Endothelial cell of umbilical vein (primary cell): ENCODE results near the gene FYB2. TPM values are rescaled to one million over a fixed set of nuclear protein-coding genes. Genes with fewer than 3 reads are reported as not detected.

Source experiments
- BruUV-seq: library from RNA; stranded (reverse); fragments of 400-500 nt; replicated peaks from 2 replicates; lab custom pipeline; 2021; lab: Mats Ljungman, UMichigan
- CTCF ChIA-PET: fragments of 300-600, 350-600 bp; sonication (Branson Sonifier 250); formaldehyde crosslinking; loops from one replicate; lab custom pipeline; 2021; ENCODE audit warnings: antibody characterized with exemption, inconsistent platforms; lab: Charles Lee
- POLR2A ChIA-PET: fragments of 300-600, 350-600 bp; sonication (Branson Sonifier 250); formaldehyde crosslinking; loops from one replicate; lab custom pipeline; 2021; ENCODE audit warnings: antibody characterized with exemption, inconsistent platforms; lab: Charles Lee
- DNase-seq: peaks from one replicate; pipeline ENCODE4 v3.0.0-alpha.2; 2011; ENCODE audit warnings: low read depth, low spot score
- FAIRE-seq: peaks from 2 replicates; lab custom pipeline; 2011; peaks lifted over from hg19 to GRCh38; lab: Jason Lieb, UNC
- H2AFZ ChIP-seq: 2 replicates; pipeline ENCODE4 v1.6.0; 2012; ENCODE audit warnings: low read depth, low read length, control low read depth, inconsistent platforms
- H3K27ac ChIP-seq: 2 replicates; pipeline ENCODE4 v1.5.1; 2011; ENCODE audit warnings: low read depth, mild to moderate bottlenecking, control low read depth, low read length, moderate library complexity; ENCODE audit not compliant: insufficient read depth
- H3K27me3 ChIP-seq, 2 experiments: 2 replicates each; pipeline versions ENCODE4 v1.6.0 to v1.6.1; 2011; ENCODE audit warnings: low read length in 2 of 2, mixed read lengths in 1 of 2; ENCODE audit not compliant: control insufficient read depth in 2 of 2, insufficient read depth in 2 of 2
- H3K36me3 ChIP-seq, 2 experiments: 2 replicates in 1 of 2; 3 replicates in 1 of 2; pipeline ENCODE4 v1.5.1; 2011; ENCODE audit warnings: low read length in 2 of 2, mild to moderate bottlenecking in 1 of 2, moderate library complexity in 1 of 2; ENCODE audit not compliant: control insufficient read depth in 2 of 2, insufficient read depth in 2 of 2; ENCODE audit errors: extremely low read depth in 1 of 2
- H3K4me1 ChIP-seq: 3 replicates; pipeline ENCODE4 v1.5.1; 2011; ENCODE audit warnings: mild to moderate bottlenecking, low read length; ENCODE audit not compliant: control insufficient read depth, insufficient read depth; ENCODE audit errors: extremely low read depth
- H3K4me2 ChIP-seq: 2 replicates; pipeline ENCODE4 v1.6.1; 2011; ENCODE audit warnings: low read length, control low read depth, mixed read lengths; ENCODE audit not compliant: insufficient read depth
- H3K4me3 ChIP-seq, 3 experiments: fragments of 200-600 bp in 1 of 3; sonication (generic), shearing (Covaris generic) in 1 of 3; replicated peaks in 1 of 3; 2 replicates each; pipeline ENCODE4 v1.5.1; 2011 to 2016; ENCODE audit warnings: control low read depth in 3 of 3, low read length in 3 of 3, mild to moderate bottlenecking in 2 of 3, inconsistent platforms in 1 of 3, low read depth in 1 of 3, moderate library complexity in 1 of 3; ENCODE audit not compliant: insufficient read depth in 1 of 3
- H3K79me2 ChIP-seq: 2 replicates; pipeline ENCODE4 v1.6.0; 2012; ENCODE audit warnings: low read length, inconsistent platforms; ENCODE audit not compliant: control insufficient read depth, insufficient read depth
- H3K9ac ChIP-seq: replicated peaks from 2 replicates; pipeline ENCODE3; 2011; ENCODE audit warnings: low read length, control low read depth; ENCODE audit not compliant: insufficient read depth; ENCODE audit errors: extremely low read depth
- H3K9me1 ChIP-seq: replicated peaks from 3 replicates; pipeline ENCODE4 v1.6.0; 2011; ENCODE audit warnings: mild to moderate bottlenecking, low read length; ENCODE audit not compliant: control insufficient read depth, insufficient read depth; ENCODE audit errors: extremely low read depth
- H3K9me3 ChIP-seq: replicated peaks from 2 replicates; pipeline ENCODE4 v1.5.1; 2012; ENCODE audit warnings: low read length, inconsistent platforms; ENCODE audit not compliant: control insufficient read depth, insufficient read depth
- H4K20me1 ChIP-seq: replicated peaks from 2 replicates; pipeline ENCODE3; 2011; ENCODE audit warnings: mild to moderate bottlenecking, low read length; ENCODE audit not compliant: control insufficient read depth, insufficient read depth; ENCODE audit errors: extremely low read depth
- CTCF ChIP-seq, 2 donors: IDR thresholded peaks; 1 replicate in 1 of 2; 2 replicates in 1 of 2; pipeline ENCODE4 v1.5.1; 2011; ENCODE audit warnings: low read length in 2 of 2, mild to moderate bottlenecking in 2 of 2, moderate library complexity in 2 of 2, control low read depth in 1 of 2, inconsistent platforms in 1 of 2, low read depth in 1 of 2; ENCODE audit not compliant: insufficient read depth in 1 of 2; ENCODE audit errors: extremely low read depth in 1 of 2
- EZH2 ChIP-seq: IDR thresholded peaks from 2 replicates; pipeline ENCODE4 v1.6.1; 2012; ENCODE audit warnings: borderline replicate concordance, low read depth, mild to moderate bottlenecking, moderate library complexity, low read length, inconsistent platforms; ENCODE audit not compliant: severe bottlenecking
- FOS ChIP-seq: IDR thresholded peaks from 2 replicates; pipeline ENCODE4 v1.6.1; 2011; ENCODE audit warnings: mild to moderate bottlenecking, low read length, moderate library complexity, borderline replicate concordance; ENCODE audit not compliant: insufficient read depth
- GATA2 ChIP-seq: IDR thresholded peaks from 2 replicates; pipeline ENCODE4 v1.7.0; 2011; ENCODE audit warnings: low read depth, mild to moderate bottlenecking, moderate library complexity, mixed read lengths, low read length; ENCODE audit not compliant: insufficient read length, insufficient read depth
- JUN ChIP-seq: IDR thresholded peaks from 2 replicates; pipeline ENCODE4 v1.6.1; 2011; ENCODE audit warnings: borderline replicate concordance, low read depth; ENCODE audit not compliant: insufficient read length, insufficient read depth
- MAX ChIP-seq: IDR thresholded peaks from 2 replicates; pipeline ENCODE4 v1.6.1; 2011; ENCODE audit not compliant: insufficient read depth, insufficient read length
- MYC ChIP-seq: IDR thresholded peaks from one replicate; pipeline ENCODE4 v1.6.1; 2011; ENCODE audit warnings: mild to moderate bottlenecking, low read depth, low read length
- POLR2A ChIP-seq: IDR thresholded peaks from 2 replicates; pipeline ENCODE4 v1.6.1; 2012; ENCODE audit warnings: low read depth, mild to moderate bottlenecking, control low read depth, low read length
- POLR2AphosphoS5 ChIP-seq: IDR thresholded peaks from 2 replicates; pipeline ENCODE4 v1.6.1; 2012; ENCODE audit warnings: low read depth, mild to moderate bottlenecking, control low read depth, low read length, moderate library complexity; ENCODE audit not compliant: insufficient read depth
- dilution Hi-C: fragments of 300-500 bp; cut with MboI; formaldehyde crosslinking; loops from one replicate; pipeline ENCODE4 v1.15.0; 2019; ENCODE audit warnings: low sequenced_read_pairs; ENCODE audit not compliant: extremely low pct_ligation_motif_present
- intact Hi-C: fragments of 100-400 bp; cut with micrococcal nuclease; formaldehyde crosslinking; loops from one replicate; pipeline ENCODE4 v1.10.0; 2022
- polyA plus RNA-seq, 4 experiments: library from polyadenylated mRNA; depleted of rRNA in 3 of 4; stranded (reverse) in 3 of 4; unstranded in 1 of 4; fragments of >200 nt; gene quantifications; 2 replicates each; pipeline versions ENCODE4 v1.2.1 to v1.2.3, GENCODE V29; 2011 to 2012; ENCODE audit warnings: missing spikeins in 1 of 4
- total RNA-seq: library from RNA; stranded (reverse); gene quantifications from 2 replicates; pipeline ENCODE4 v1.2.3, GENCODE V29; 2021

The FYB2 gene
- total and polyA plus RNA-seq, 2 donors (not counting 3 experiments of a cell fraction or from before 2014, with no cell fraction given): not detected

- Histone ChIP-seq H4K20me1 (no peaks in the 10 kb centered on the region), H3K9me1 (no peaks in the 10 kb centered on the region), H3K79me2 (no peaks in the 10 kb centered on the region), H3K4me3 (no peak overlapping the region), H3K36me3 (no peaks in the 10 kb centered on the region), H3K9me3 (no peaks in the 10 kb centered on the region), H3K4me1 (peaks cover 9% of the 10 kb centered on the region), H3K9ac (no peak overlapping the region), H3K4me2 (no peak overlapping the region), H2AFZ (no peak overlapping the region), H3K27ac (no peak overlapping the region), H3K27me3 (no peaks in the 10 kb centered on the region)
- TF ChIP-seq JUN: no peak
- no peak for TF ChIP-seq POLR2A
- TF ChIP-seq POLR2AphosphoS5: no peak
- TF ChIP-seq EZH2: no peak
- no peak for TF ChIP-seq CTCF (IDR thresholded peaks at IDR 0.05; ENCODE audit: extremely low read depth in 1 of 2, insufficient read depth in 1 of 2, low read depth in 1 of 2, low read length in 2 of 2)
- no peak for TF ChIP-seq MYC
- TF ChIP-seq FOS: no peak
- no peak for TF ChIP-seq MAX
- TF ChIP-seq GATA2: no peak
- DNase-seq (no peak), FAIRE-seq (no peak)
- dilution Hi-C loops (no loop called here), intact Hi-C loops (loop anchor here (10.0 kb wide), 1 partner anchor 1680 kb away; no protein-coding TSS in a partner anchor)
- no TSS peak for BruUV-seq
- ChIA-PET POLR2A (no interaction called here), CTCF (no interaction called here)
Observed at GRCh38 chr1:56834137-56834900, 15.1 kb upstream of the FYB2 start.
